ENCODE results near the gene GRM7.

DNA sequence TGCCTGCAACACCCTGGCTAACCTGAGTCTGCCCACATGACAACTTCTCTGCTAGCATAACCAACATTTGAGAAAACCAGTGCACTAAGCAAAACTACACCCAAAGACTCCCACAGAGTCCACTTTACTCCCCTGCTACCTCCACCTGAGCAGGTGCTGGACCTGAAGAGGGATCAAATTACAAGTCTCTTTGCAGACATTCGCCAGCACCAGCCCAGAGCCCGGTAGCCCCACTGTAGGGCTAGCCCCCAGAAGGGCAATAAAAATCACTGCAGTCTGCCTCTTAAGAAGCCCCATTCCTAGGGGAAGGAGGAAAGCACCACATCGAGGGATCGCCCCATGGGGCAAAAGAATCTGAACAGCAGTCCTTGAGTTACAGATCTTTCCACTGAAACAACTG, 472.2 kb downstream of the GRM7 start:
- no peak for TF ChIP-seq CREB1 (IDR thresholded peaks at IDR 0.05)
- TF ChIP-seq CREB1 (CRISPR knock-in tag; IDR thresholded peaks at IDR 0.05): no peak
- TF ChIP-seq U2AF2 (optimal IDR thresholded peaks at IDR 0.05; ENCODE audit: low read depth, low read length): no peak
- TF ChIP-seq NFIC (IDR thresholded peaks at IDR 0.05): no peak
- TF ChIP-seq, protein P1, sequence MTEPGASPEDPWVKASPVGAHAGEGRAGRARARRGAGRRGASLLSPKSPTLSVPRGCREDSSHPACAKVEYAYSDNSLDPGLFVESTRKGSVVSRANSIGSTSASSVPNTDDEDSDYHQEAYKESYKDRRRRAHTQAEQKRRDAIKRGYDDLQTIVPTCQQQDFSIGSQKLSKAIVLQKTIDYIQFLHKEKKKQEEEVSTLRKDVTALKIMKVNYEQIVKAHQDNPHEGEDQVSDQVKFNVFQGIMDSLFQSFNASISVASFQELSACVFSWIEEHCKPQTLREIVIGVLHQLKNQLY (CRISPR knock-in tag; conservative IDR thresholded peaks at IDR 0.05): no peak
- TF ChIP-seq ZNF431 (CRISPR knock-in tag; IDR thresholded peaks at IDR 0.05): no peak

Data from K562 (cell line).